CD4-positive, alpha-beta T cell treated with Interleukin-4 for 4 hours (primary cell): ENCODE data around the gene FCHO2.

Experiments
- DNase-seq: peaks from one replicate; pipeline ENCODE4 v3.0.0-alpha.2; 2020

FCHO2 gene

GRCh38 chr5:73139485-73139884 is 183.6 kb downstream of the FCHO2 start:
- DNase-seq, result no peak
